ENCODE data around the gene MAB21L4.

MAB21L4 gene

GRCh38 chr2:240894006-240894405 lies 1.9 kb downstream of the MAB21L4 start:
- Histone ChIP-seq H3K27ac (ENCODE audit: extremely low read depth, low read depth, low read length) (no peak overlapping the region), H3K36me3 (ENCODE audit: control insufficient read depth in 2 of 2, insufficient read depth in 1 of 2, low read length in 2 of 2) (no peaks in the 10 kb centered on the region), H3K4me1 (ENCODE audit: control insufficient read depth, insufficient read depth, low read length) (no peaks in the 10 kb centered on the region), H3K9me3 (ENCODE audit: control insufficient read depth, insufficient read depth, low read depth, low read length) (no peaks in the 10 kb centered on the region), H3K4me3 (ENCODE audit: low read depth, low read length) (no peak overlapping the region)
- TF ChIP-seq ZNF449 (tag by site-specific recombination; IDR thresholded peaks at IDR 0.05) = no peak
- no peak for TF ChIP-seq ZNF248 (tag by site-specific recombination; IDR thresholded peaks at IDR 0.05)
- TF ChIP-seq ZNF830 (tag by site-specific recombination; IDR thresholded peaks at IDR 0.05; ENCODE audit: low read depth) = no peak
- no peak for TF ChIP-seq ZNF423 (tag by site-specific recombination; IDR thresholded peaks at IDR 0.05)
- no peak for TF ChIP-seq OSR2 (tag by site-specific recombination; IDR thresholded peaks at IDR 0.05)
- TF ChIP-seq ZFP37 (tag by site-specific recombination; IDR thresholded peaks at IDR 0.05) = no peak
- no peak for TF ChIP-seq PATZ1 (tag by site-specific recombination; IDR thresholded peaks at IDR 0.05)
- TF ChIP-seq ZSCAN23 (tag by site-specific recombination; IDR thresholded peaks at IDR 0.05) = no peak
- no peak for TF ChIP-seq ZNF362 (tag by site-specific recombination; IDR thresholded peaks at IDR 0.05)
- no peak for TF ChIP-seq BCL11A (tag by site-specific recombination; IDR thresholded peaks at IDR 0.05; ENCODE audit: low read depth)
- TF ChIP-seq PRDM4 (tag by site-specific recombination; IDR thresholded peaks at IDR 0.05) = no peak
- no peak for TF ChIP-seq ZBTB21 (tag by site-specific recombination; IDR thresholded peaks at IDR 0.05)
- no peak for TF ChIP-seq ZBTB6 (tag by site-specific recombination; IDR thresholded peaks at IDR 0.05)
- TF ChIP-seq ZNF132 (tag by site-specific recombination; IDR thresholded peaks at IDR 0.05; ENCODE audit: borderline replicate concordance) = no peak
- no peak for TF ChIP-seq ZNF585B (tag by site-specific recombination; IDR thresholded peaks at IDR 0.05)
- ChIA-PET POLR2A (no interaction called here), CTCF (interaction anchor here (0.7 kb wide), 1 partner anchor 973 kb away, joined by 3 read pairs; no protein-coding TSS in a partner anchor)

GRCh38 chr2:240893363-240893844 lies 2.6 kb downstream of the MAB21L4 start:
- Histone ChIP-seq H3K27ac (ENCODE audit: extremely low read depth, low read depth, low read length) (no peak overlapping the region), H3K4me3 (ENCODE audit: low read depth, low read length) (no peak overlapping the region), H3K9me3 (ENCODE audit: control insufficient read depth, insufficient read depth, low read depth, low read length) (no peaks in the 10 kb centered on the region), H3K4me1 (ENCODE audit: control insufficient read depth, insufficient read depth, low read length) (no peaks in the 10 kb centered on the region), H3K36me3 (ENCODE audit: control insufficient read depth in 2 of 2, insufficient read depth in 1 of 2, low read length in 2 of 2) (no peaks in the 10 kb centered on the region)
- CTCF ChIA-PET = interaction anchor here (0.6 to 1.3 kb wide), 3 partner anchors 19 to 974 kb away, joined by 3 read pairs; no protein-coding TSS in a partner anchor
- TF ChIP-seq ZNF624 (tag by site-specific recombination; IDR thresholded peaks at IDR 0.05) = no peak
- 0 out of 2 replicates have a peak, but pooled peaks have one; percentile 14 for TF ChIP-seq EGR2 (tag by site-specific recombination; IDR thresholded peaks at IDR 0.05; ENCODE audit: low read depth)
- TF ChIP-seq TRIM28 (IDR thresholded peaks at IDR 0.05; ENCODE audit: borderline replicate concordance, low read length) = no peak
- no peak for TF ChIP-seq ZNF544 (tag by site-specific recombination; IDR thresholded peaks at IDR 0.05)
- no peak for TF ChIP-seq ZBTB21 (tag by site-specific recombination; IDR thresholded peaks at IDR 0.05)
- TF ChIP-seq OVOL3 (tag by site-specific recombination; IDR thresholded peaks at IDR 0.05) = no peak
- peak; percentile 40 for TF ChIP-seq ZFHX2 (tag by site-specific recombination; conservative IDR thresholded peaks at IDR 0.05)
- no peak for TF ChIP-seq GLIS1 (tag by site-specific recombination; IDR thresholded peaks at IDR 0.05)
- no peak for TF ChIP-seq ZNF596 (tag by site-specific recombination; IDR thresholded peaks at IDR 0.05)
- no peak for TF ChIP-seq ZBTB17 (tag by site-specific recombination; IDR thresholded peaks at IDR 0.05)
- TF ChIP-seq ZBTB48 (tag by site-specific recombination; IDR thresholded peaks at IDR 0.05) = no peak
- TF ChIP-seq SALL2 (tag by site-specific recombination; IDR thresholded peaks at IDR 0.05; ENCODE audit: borderline replicate concordance) = no peak
- POLR2A ChIA-PET = no interaction called here
